ENCODE data around the gene DNAH3. TPM values are rescaled to one million over a fixed set of nuclear protein-coding genes. Genes with fewer than 3 reads are reported as not detected.

Gene DNAH3
- total and polyA plus RNA-seq, 2 experiments from 2014 or later, result 0.70 to 1.3 TPM

DNA sequence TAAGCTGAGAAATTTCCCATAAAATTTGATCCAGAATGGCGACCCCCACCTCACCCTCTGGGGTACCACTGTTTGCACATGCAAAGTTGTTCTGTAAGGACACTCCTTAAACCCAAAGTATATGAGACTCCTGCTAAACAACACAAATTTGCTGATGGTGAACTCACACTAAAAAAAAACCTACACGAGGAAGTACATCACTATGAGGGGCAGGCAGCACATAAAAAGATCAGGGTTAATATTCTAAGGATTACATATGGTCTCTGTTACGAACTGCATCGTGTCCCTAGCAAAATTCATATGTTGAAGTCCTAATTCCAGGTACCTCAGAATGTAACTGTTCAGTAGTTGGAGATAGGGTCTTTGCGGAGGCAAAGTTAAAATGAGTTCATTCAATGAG lies 189.7 kb downstream of the DNAH3 start:
- Histone ChIP-seq H3K9me2 (ENCODE audit: insufficient read depth) (0 out of 2 replicates have a peak, but pooled peaks cover 4% of the 10 kb centered on the region), H3K27ac (ENCODE audit: low read depth) (no peak overlapping the region), H3K4me2 (no peak overlapping the region), H4K20me1 (replicated peaks; ENCODE audit: insufficient read depth) (no peaks in the 10 kb centered on the region), H3K4me3 (no peak overlapping the region), H3K27me3 (ENCODE audit: insufficient read depth) (no peaks in the 10 kb centered on the region), H3K4me1 (ENCODE audit: insufficient read depth) (no peaks in the 10 kb centered on the region; the same call in 1 of the 2 replicates), H2AFZ (no peak overlapping the region), H3K36me3 (ENCODE audit: insufficient read depth) (no peaks in the 10 kb centered on the region; the same call in 1 of the 2 replicates), H3F3A (replicated peaks; ENCODE audit: low read depth) (no peaks in the 10 kb centered on the region), H3K79me2 (replicated peaks; ENCODE audit: insufficient read depth) (no peaks in the 10 kb centered on the region)
- TF ChIP-seq, protein P1, sequence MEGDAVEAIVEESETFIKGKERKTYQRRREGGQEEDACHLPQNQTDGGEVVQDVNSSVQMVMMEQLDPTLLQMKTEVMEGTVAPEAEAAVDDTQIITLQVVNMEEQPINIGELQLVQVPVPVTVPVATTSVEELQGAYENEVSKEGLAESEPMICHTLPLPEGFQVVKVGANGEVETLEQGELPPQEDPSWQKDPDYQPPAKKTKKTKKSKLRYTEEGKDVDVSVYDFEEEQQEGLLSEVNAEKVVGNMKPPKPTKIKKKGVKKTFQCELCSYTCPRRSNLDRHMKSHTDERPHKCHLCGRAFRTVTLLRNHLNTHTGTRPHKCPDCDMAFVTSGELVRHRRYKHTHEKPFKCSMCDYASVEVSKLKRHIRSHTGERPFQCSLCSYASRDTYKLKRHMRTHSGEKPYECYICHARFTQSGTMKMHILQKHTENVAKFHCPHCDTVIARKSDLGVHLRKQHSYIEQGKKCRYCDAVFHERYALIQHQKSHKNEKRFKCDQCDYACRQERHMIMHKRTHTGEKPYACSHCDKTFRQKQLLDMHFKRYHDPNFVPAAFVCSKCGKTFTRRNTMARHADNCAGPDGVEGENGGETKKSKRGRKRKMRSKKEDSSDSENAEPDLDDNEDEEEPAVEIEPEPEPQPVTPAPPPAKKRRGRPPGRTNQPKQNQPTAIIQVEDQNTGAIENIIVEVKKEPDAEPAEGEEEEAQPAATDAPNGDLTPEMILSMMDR (conservative IDR thresholded peaks at IDR 0.05; ENCODE audit: low read depth in 2 of 2), result no peak
- no peak for TF ChIP-seq CREB1 (CRISPR knock-in tag; IDR thresholded peaks at IDR 0.05; ENCODE audit: low read depth)
- TF ChIP-seq EZH2 (IDR thresholded peaks at IDR 0.05; ENCODE audit: low read depth, unreplicated experiment), result no peak
- TF ChIP-seq ZNF114 (CRISPR knock-in tag; IDR thresholded peaks at IDR 0.05), result no peak
- TF ChIP-seq POLR2AphosphoS5 (IDR thresholded peaks at IDR 0.05; ENCODE audit: low read depth), result no peak
- TF ChIP-seq, protein P2, sequence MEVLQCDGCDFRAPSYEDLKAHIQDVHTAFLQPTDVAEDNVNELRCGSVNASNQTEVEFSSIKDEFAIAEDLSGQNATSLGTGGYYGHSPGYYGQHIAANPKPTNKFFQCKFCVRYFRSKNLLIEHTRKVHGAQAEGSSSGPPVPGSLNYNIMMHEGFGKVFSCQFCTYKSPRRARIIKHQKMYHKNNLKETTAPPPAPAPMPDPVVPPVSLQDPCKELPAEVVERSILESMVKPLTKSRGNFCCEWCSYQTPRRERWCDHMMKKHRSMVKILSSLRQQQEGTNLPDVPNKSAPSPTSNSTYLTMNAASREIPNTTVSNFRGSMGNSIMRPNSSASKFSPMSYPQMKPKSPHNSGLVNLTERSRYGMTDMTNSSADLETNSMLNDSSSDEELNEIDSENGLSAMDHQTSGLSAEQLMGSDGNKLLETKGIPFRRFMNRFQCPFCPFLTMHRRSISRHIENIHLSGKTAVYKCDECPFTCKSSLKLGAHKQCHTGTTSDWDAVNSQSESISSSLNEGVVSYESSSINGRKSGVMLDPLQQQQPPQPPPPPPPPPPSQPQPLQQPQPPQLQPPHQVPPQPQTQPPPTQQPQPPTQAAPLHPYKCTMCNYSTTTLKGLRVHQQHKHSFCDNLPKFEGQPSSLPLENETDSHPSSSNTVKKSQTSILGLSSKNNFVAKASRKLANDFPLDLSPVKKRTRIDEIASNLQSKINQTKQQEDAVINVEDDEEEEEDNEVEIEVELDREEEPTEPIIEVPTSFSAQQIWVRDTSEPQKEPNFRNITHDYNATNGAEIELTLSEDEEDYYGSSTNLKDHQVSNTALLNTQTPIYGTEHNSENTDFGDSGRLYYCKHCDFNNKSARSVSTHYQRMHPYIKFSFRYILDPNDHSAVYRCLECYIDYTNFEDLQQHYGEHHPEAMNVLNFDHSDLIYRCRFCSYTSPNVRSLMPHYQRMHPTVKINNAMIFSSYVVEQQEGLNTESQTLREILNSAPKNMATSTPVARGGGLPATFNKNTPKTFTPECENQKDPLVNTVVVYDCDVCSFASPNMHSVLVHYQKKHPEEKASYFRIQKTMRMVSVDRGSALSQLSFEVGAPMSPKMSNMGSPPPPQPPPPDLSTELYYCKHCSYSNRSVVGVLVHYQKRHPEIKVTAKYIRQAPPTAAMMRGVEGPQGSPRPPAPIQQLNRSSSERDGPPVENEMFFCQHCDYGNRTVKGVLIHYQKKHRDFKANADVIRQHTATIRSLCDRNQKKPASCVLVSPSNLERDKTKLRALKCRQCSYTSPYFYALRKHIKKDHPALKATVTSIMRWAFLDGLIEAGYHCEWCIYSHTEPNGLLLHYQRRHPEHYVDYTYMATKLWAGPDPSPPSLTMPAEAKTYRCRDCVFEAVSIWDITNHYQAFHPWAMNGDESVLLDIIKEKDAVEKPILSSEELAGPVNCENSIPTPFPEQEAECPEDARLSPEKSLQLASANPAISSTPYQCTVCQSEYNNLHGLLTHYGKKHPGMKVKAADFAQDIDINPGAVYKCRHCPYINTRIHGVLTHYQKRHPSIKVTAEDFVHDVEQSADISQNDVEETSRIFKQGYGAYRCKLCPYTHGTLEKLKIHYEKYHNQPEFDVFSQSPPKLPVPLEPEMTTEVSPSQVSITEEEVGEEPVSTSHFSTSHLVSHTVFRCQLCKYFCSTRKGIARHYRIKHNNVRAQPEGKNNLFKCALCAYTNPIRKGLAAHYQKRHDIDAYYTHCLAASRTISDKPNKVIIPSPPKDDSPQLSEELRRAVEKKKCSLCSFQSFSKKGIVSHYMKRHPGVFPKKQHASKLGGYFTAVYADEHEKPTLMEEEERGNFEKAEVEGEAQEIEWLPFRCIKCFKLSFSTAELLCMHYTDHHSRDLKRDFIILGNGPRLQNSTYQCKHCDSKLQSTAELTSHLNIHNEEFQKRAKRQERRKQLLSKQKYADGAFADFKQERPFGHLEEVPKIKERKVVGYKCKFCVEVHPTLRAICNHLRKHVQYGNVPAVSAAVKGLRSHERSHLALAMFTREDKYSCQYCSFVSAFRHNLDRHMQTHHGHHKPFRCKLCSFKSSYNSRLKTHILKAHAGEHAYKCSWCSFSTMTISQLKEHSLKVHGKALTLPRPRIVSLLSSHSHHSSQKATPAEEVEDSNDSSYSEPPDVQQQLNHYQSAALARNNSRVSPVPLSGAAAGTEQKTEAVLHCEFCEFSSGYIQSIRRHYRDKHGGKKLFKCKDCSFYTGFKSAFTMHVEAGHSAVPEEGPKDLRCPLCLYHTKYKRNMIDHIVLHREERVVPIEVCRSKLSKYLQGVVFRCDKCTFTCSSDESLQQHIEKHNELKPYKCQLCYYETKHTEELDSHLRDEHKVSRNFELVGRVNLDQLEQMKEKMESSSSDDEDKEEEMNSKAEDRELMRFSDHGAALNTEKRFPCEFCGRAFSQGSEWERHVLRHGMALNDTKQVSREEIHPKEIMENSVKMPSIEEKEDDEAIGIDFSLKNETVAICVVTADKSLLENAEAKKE (CRISPR knock-in tag; IDR thresholded peaks at IDR 0.05), result no peak
- TF ChIP-seq EZH2phosphoT487 (IDR thresholded peaks at IDR 0.05; ENCODE audit: unreplicated experiment), result no peak
- TF ChIP-seq, protein P3, sequence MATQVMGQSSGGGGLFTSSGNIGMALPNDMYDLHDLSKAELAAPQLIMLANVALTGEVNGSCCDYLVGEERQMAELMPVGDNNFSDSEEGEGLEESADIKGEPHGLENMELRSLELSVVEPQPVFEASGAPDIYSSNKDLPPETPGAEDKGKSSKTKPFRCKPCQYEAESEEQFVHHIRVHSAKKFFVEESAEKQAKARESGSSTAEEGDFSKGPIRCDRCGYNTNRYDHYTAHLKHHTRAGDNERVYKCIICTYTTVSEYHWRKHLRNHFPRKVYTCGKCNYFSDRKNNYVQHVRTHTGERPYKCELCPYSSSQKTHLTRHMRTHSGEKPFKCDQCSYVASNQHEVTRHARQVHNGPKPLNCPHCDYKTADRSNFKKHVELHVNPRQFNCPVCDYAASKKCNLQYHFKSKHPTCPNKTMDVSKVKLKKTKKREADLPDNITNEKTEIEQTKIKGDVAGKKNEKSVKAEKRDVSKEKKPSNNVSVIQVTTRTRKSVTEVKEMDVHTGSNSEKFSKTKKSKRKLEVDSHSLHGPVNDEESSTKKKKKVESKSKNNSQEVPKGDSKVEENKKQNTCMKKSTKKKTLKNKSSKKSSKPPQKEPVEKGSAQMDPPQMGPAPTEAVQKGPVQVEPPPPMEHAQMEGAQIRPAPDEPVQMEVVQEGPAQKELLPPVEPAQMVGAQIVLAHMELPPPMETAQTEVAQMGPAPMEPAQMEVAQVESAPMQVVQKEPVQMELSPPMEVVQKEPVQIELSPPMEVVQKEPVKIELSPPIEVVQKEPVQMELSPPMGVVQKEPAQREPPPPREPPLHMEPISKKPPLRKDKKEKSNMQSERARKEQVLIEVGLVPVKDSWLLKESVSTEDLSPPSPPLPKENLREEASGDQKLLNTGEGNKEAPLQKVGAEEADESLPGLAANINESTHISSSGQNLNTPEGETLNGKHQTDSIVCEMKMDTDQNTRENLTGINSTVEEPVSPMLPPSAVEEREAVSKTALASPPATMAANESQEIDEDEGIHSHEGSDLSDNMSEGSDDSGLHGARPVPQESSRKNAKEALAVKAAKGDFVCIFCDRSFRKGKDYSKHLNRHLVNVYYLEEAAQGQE (IDR thresholded peaks at IDR 0.05; ENCODE audit: unreplicated experiment), result no peak
- TF ChIP-seq, protein P4, sequence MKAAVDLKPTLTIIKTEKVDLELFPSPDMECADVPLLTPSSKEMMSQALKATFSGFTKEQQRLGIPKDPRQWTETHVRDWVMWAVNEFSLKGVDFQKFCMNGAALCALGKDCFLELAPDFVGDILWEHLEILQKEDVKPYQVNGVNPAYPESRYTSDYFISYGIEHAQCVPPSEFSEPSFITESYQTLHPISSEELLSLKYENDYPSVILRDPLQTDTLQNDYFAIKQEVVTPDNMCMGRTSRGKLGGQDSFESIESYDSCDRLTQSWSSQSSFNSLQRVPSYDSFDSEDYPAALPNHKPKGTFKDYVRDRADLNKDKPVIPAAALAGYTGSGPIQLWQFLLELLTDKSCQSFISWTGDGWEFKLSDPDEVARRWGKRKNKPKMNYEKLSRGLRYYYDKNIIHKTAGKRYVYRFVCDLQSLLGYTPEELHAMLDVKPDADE (IDR thresholded peaks at IDR 0.05), result no peak
- no peak for TF ChIP-seq ZNF331 (CRISPR knock-in tag; IDR thresholded peaks at IDR 0.05; ENCODE audit: low read depth)
- TF ChIP-seq STAT1 (IDR thresholded peaks at IDR 0.05; ENCODE audit: unreplicated experiment), result no peak
- no peak for TF ChIP-seq JUNB (IDR thresholded peaks at IDR 0.05; ENCODE audit: unreplicated experiment)
- no peak for TF ChIP-seq NANOG (IDR thresholded peaks at IDR 0.05; ENCODE audit: borderline replicate concordance)
- no peak overlapping the region for H3K4me3 Mint-ChIP-seq
- ATAC-seq (no peak), DNase-seq (ENCODE audit: low spot score) (no peak)
- no peak overlapping the region for H3K27ac Mint-ChIP-seq
- H3K36me3 Mint-ChIP-seq (ENCODE audit: low read depth), result no peaks in the 10 kb centered on the region
- H3K4me1 Mint-ChIP-seq, result no peaks in the 10 kb centered on the region
- no peaks in the 10 kb centered on the region for H3K27me3 Mint-ChIP-seq (ENCODE audit: insufficient read depth, low read depth, poor library complexity)
- H3K9me3 Mint-ChIP-seq, result no peaks in the 10 kb centered on the region

Data from GM23338 (cell line).